ENCODE results near the gene TLDC2.

- no peak for TF ChIP-seq SIN3A (IDR thresholded peaks at IDR 0.05; ENCODE audit: borderline replicate concordance, insufficient read depth, low read length)
- TF ChIP-seq POLR2AphosphoS5 (IDR thresholded peaks at IDR 0.05; ENCODE audit: low read depth, low read length) = no peak
- no peak for TF ChIP-seq REST (IDR thresholded peaks at IDR 0.05; ENCODE audit: insufficient read depth in 1 of 2, low read depth in 2 of 2, low read length in 2 of 2)
- TF ChIP-seq FOXP2 (optimal IDR thresholded peaks at IDR 0.05; ENCODE audit: borderline replicate concordance, extremely low read depth, extremely low read length, insufficient read depth) = no peak
- no peak for TF ChIP-seq TAF1 (IDR thresholded peaks at IDR 0.05; ENCODE audit: borderline replicate concordance, insufficient read depth, low read length)
These were observed 53.8 kb downstream of the TLDC2 start for GRCh38 chr20:36929691-36930090.

Data from PFSK-1 (cell line).